H9 (cell line): Measurements from ENCODE around the gene SMTN. TPM values are rescaled to one million over a fixed set of nuclear protein-coding genes. Genes with fewer than 3 reads are reported as not detected.

Experiments used
- DNase-seq: peaks from one replicate; pipeline ENCODE4 v3.0.0-alpha.2; 2017
- H2AFZ ChIP-seq: one replicate; pipeline ENCODE4 v1.6.1; 2013; ENCODE audit warnings: mild to moderate bottlenecking, low read length, control low read depth, moderate library complexity
- H2AK5ac ChIP-seq: 2 replicates; pipeline ENCODE4 v1.6.1; 2013; ENCODE audit warnings: low read length, control low read depth, mixed read lengths; ENCODE audit not compliant: insufficient read length
- H2BK120ac ChIP-seq: one replicate; pipeline ENCODE4 v1.6.1; 2013; ENCODE audit warnings: low read depth, mild to moderate bottlenecking, low read length, control low read depth, inconsistent platforms; ENCODE audit not compliant: poor library complexity, severe bottlenecking
- H2BK12ac ChIP-seq: 2 replicates; pipeline ENCODE4 v1.6.1; 2013; ENCODE audit warnings: low read length, control low read depth, mixed read lengths, low read depth; ENCODE audit not compliant: insufficient read length
- H2BK15ac ChIP-seq: 2 replicates; pipeline ENCODE4 v1.6.1; 2013; ENCODE audit warnings: low read depth, low read length, control low read depth
- H2BK20ac ChIP-seq: one replicate; pipeline ENCODE4 v1.6.1; 2013; ENCODE audit warnings: low read depth, mild to moderate bottlenecking, low read length, control low read depth, inconsistent platforms; ENCODE audit not compliant: poor library complexity, severe bottlenecking
- H2BK5ac ChIP-seq: 2 replicates; pipeline ENCODE4 v1.6.1; 2013; ENCODE audit warnings: low read length, control low read depth, mixed read lengths; ENCODE audit not compliant: insufficient read length
- H3K14ac ChIP-seq: 2 replicates; pipeline ENCODE4 v1.6.1; 2013; ENCODE audit warnings: low read length, control low read depth; ENCODE audit not compliant: insufficient read depth
- H3K18ac ChIP-seq: 2 replicates; pipeline ENCODE4 v1.6.1; 2013; ENCODE audit warnings: low read depth, mild to moderate bottlenecking, mixed read lengths, low read length, control low read depth; ENCODE audit not compliant: insufficient read length
- H3K23ac ChIP-seq: 2 replicates; pipeline ENCODE4 v1.6.1; 2013; ENCODE audit warnings: low read length, control low read depth, mixed read lengths, low read depth; ENCODE audit not compliant: insufficient read length
- H3K23me2 ChIP-seq: 2 replicates; pipeline ENCODE4 v1.6.1; 2013; ENCODE audit warnings: low read depth, mild to moderate bottlenecking, mixed read lengths, low read length, control low read depth; ENCODE audit not compliant: insufficient read length, poor library complexity, severe bottlenecking
- H3K27ac ChIP-seq: 2 replicates; pipeline ENCODE4 v1.5.1; 2013; ENCODE audit warnings: low read length, control low read depth, mixed read lengths, low read depth; ENCODE audit not compliant: insufficient read length
- H3K27me3 ChIP-seq: 2 replicates; pipeline ENCODE4 v1.6.1; 2013; ENCODE audit warnings: low read length, control low read depth, inconsistent platforms; ENCODE audit not compliant: insufficient read depth
- H3K4ac ChIP-seq: 2 replicates; pipeline ENCODE4 v1.6.1; 2013; ENCODE audit warnings: low read depth, mild to moderate bottlenecking, control low read depth, inconsistent platforms, low read length, moderate library complexity
- H3K4me1 ChIP-seq: 2 replicates; pipeline ENCODE4 v1.6.1; 2013; ENCODE audit warnings: low read length, control low read depth, inconsistent platforms; ENCODE audit not compliant: insufficient read depth
- H3K4me2 ChIP-seq: 2 replicates; pipeline ENCODE4 v1.6.1; 2013; ENCODE audit warnings: low read length, control low read depth, mixed read lengths; ENCODE audit not compliant: insufficient read length, insufficient read depth
- H3K56ac ChIP-seq: 2 replicates; pipeline ENCODE4 v1.6.1; 2013; ENCODE audit warnings: low read depth, mild to moderate bottlenecking, mixed read lengths, low read length, control low read depth; ENCODE audit not compliant: insufficient read length
- H3K79me1 ChIP-seq: 2 replicates; pipeline ENCODE4 v1.6.1; 2013; ENCODE audit warnings: low read depth, mild to moderate bottlenecking, moderate library complexity, low read length, control low read depth, inconsistent platforms; ENCODE audit not compliant: insufficient read depth, poor library complexity, severe bottlenecking
- H3K79me2 ChIP-seq: 2 replicates; pipeline ENCODE4 v1.6.1; 2013; ENCODE audit warnings: low read length, control low read depth, inconsistent platforms; ENCODE audit not compliant: insufficient read depth
- H3K9ac ChIP-seq: 2 replicates; pipeline ENCODE4 v1.6.1; 2013; ENCODE audit warnings: low read length, control low read depth, mixed read lengths; ENCODE audit not compliant: insufficient read length; ENCODE audit errors: extremely low read depth
- H3K9me3 ChIP-seq: one replicate; pipeline ENCODE4 v1.6.1; 2013; ENCODE audit warnings: low read depth, low read length, inconsistent platforms; ENCODE audit not compliant: control insufficient read depth
- H3T11ph ChIP-seq: one replicate; pipeline ENCODE4 v1.6.1; 2013; ENCODE audit warnings: mild to moderate bottlenecking, low read length, control low read depth, inconsistent platforms
- H4K20me1 ChIP-seq: one replicate; pipeline ENCODE4 v1.6.1; 2013; ENCODE audit not compliant: control insufficient read depth, insufficient read length, insufficient read depth
- H4K5ac ChIP-seq: 2 replicates; pipeline ENCODE4 v1.6.1; 2013; ENCODE audit warnings: low read depth, mild to moderate bottlenecking, mixed read lengths, low read length, control low read depth; ENCODE audit not compliant: insufficient read length
- H4K8ac ChIP-seq: replicated peaks from 2 replicates; pipeline ENCODE4 v1.6.1; 2013; ENCODE audit warnings: low read length, control low read depth, mixed read lengths, low read depth; ENCODE audit not compliant: insufficient read length
- H4K91ac ChIP-seq: 2 replicates; pipeline ENCODE4 v1.6.1; 2013; ENCODE audit warnings: low read depth, mild to moderate bottlenecking, moderate library complexity, mixed read lengths, low read length, control low read depth; ENCODE audit not compliant: insufficient read length
- H3K27ac Mint-ChIP-seq, 3 experiments: 2 replicates in 2 of 3; 3 replicates in 1 of 3; pipeline ENCODE4 v1.8.0; 2020 to 2021; ENCODE audit warnings: mixed read lengths in 3 of 3, mild to moderate bottlenecking in 1 of 3, moderate library complexity in 1 of 3
- H3K27me3 Mint-ChIP-seq: 2 replicates; pipeline ENCODE4 v1.8.0; 2021; ENCODE audit warnings: low read depth, mild to moderate bottlenecking, moderate library complexity, mixed read lengths
- H3K36me3 Mint-ChIP-seq, 3 experiments: 2 replicates in 2 of 3; 3 replicates in 1 of 3; pipeline ENCODE4 v1.8.0; 2020 to 2021; ENCODE audit warnings: low read depth in 3 of 3, mixed read lengths in 3 of 3; ENCODE audit not compliant: insufficient read depth in 1 of 3
- H3K4me1 Mint-ChIP-seq, 2 experiments: 2 replicates each; pipeline ENCODE4 v1.8.0; 2020; ENCODE audit warnings: mixed read lengths in 2 of 2
- H3K4me3 Mint-ChIP-seq, 2 experiments: 2 replicates in 1 of 2; 3 replicates in 1 of 2; pipeline ENCODE4 v1.8.0; 2020 to 2021; ENCODE audit warnings: mild to moderate bottlenecking in 2 of 2, mixed read lengths in 2 of 2, moderate library complexity in 1 of 2
- H3K9me3 Mint-ChIP-seq, 2 experiments: 2 replicates in 1 of 2; 3 replicates in 1 of 2; pipeline ENCODE4 v1.8.0; 2020; ENCODE audit warnings: mild to moderate bottlenecking in 2 of 2, mixed read lengths in 2 of 2, moderate library complexity in 1 of 2
- CTCF ChIP-seq: fragments of 200-600 bp; sonication (generic); conservative IDR thresholded peaks from 3 replicates; pipeline ENCODE4 v1.8.0; 2021; ENCODE audit warnings: antibody characterized with exemption, mild to moderate bottlenecking
- WGBS: extraction: QIAGEN DNeasy Blood & Tissue Kit; methylation state at CpG from one replicate; pipeline ENCODE4 v1.1.7; 2013; ENCODE audit warnings: missing lambda C conversion rate, low lambda C conversion rate, mixed read lengths; ENCODE audit not compliant: insufficient read length; ENCODE audit errors: extremely low coverage; 5-methylcytosine and 5-hydroxymethylcytosine counted together
- total RNA-seq: library from RNA; stranded (reverse); gene quantifications from 2 replicates; pipeline ENCODE4 v1.2.1, GENCODE V29; 2021

SMTN gene
- total RNA-seq, 1 experiment from 2014 or later, result 23.4 TPM

- no peak for TF ChIP-seq CTCF
- H3K27ac ChIP-seq, result no peak overlapping the region
- no peak overlapping the region for H2BK12ac ChIP-seq
- no peak overlapping the region for H3K9ac ChIP-seq
- no peak overlapping the region for H3K4me2 ChIP-seq
- H4K91ac ChIP-seq, result no peak overlapping the region
- H3T11ph ChIP-seq, result no peak overlapping the region
- no peak overlapping the region for H3K18ac ChIP-seq
- no peak overlapping the region for H3K56ac ChIP-seq
- Mint-ChIP-seq H3K4me3 (peak overlapping the region; percentile 15 to 92; a peak in 3 of 5 replicates), H3K9me3 (0 out of 5 replicates have a peak, but pooled peaks cover 0 to 2% of the 10 kb centered on the region in 2 experiments), H3K4me1 (peaks cover 12 to 30% of the 10 kb centered on the region in 2 experiments), H3K27ac (no peak overlapping the region), H3K36me3 (peaks cover 0 to 1% (median 0%) of the 10 kb centered on the region in 3 experiments; a peak in 2 of 7 replicates), H3K27me3 (peaks cover 27% of the 10 kb centered on the region)
- H3K4me1 ChIP-seq, result no peaks in the 10 kb centered on the region
- DNase-seq, result no peak
- no peak overlapping the region for H3K4ac ChIP-seq
- no peaks in the 10 kb centered on the region for H3K79me2 ChIP-seq
- H3K79me1 ChIP-seq, result no peaks in the 10 kb centered on the region
- no peak overlapping the region for H2BK5ac ChIP-seq
- no CpG with 5 or more reads among the region's 4 CpGs for WGBS
- H3K14ac ChIP-seq, result no peak overlapping the region
- no peak overlapping the region for H4K5ac ChIP-seq
- H3K23me2 ChIP-seq, result peaks cover 8% of the 10 kb centered on the region
- no peak overlapping the region for H2BK15ac ChIP-seq
- peaks cover 12% of the 10 kb centered on the region; the same call in 1 of the 2 replicates for H3K27me3 ChIP-seq
- H2BK20ac ChIP-seq, result no peak overlapping the region
- no peaks in the 10 kb centered on the region for H4K20me1 ChIP-seq
- H2AFZ ChIP-seq, result no peak overlapping the region
- H2BK120ac ChIP-seq, result no peak overlapping the region
- no peak overlapping the region for H3K23ac ChIP-seq
- no peaks in the 10 kb centered on the region for H3K9me3 ChIP-seq
- H2AK5ac ChIP-seq, result no peak overlapping the region
- H4K8ac ChIP-seq, result no peak overlapping the region
Measured at GRCh38 chr22:31106001-31106571, 25.0 kb downstream of the SMTN start.
